Measurements from ENCODE around the gene RERG.

RERG gene

GRCh38 chr12:15181017-15181683, 40.1 kb downstream of the RERG start:
- no peak overlapping the region for H3K4me3 ChIP-seq (replicated peaks; ENCODE audit: low read depth, low read length)
- TF ChIP-seq, protein P1, sequence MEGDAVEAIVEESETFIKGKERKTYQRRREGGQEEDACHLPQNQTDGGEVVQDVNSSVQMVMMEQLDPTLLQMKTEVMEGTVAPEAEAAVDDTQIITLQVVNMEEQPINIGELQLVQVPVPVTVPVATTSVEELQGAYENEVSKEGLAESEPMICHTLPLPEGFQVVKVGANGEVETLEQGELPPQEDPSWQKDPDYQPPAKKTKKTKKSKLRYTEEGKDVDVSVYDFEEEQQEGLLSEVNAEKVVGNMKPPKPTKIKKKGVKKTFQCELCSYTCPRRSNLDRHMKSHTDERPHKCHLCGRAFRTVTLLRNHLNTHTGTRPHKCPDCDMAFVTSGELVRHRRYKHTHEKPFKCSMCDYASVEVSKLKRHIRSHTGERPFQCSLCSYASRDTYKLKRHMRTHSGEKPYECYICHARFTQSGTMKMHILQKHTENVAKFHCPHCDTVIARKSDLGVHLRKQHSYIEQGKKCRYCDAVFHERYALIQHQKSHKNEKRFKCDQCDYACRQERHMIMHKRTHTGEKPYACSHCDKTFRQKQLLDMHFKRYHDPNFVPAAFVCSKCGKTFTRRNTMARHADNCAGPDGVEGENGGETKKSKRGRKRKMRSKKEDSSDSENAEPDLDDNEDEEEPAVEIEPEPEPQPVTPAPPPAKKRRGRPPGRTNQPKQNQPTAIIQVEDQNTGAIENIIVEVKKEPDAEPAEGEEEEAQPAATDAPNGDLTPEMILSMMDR (IDR thresholded peaks at IDR 0.05; ENCODE audit: low read length, missing control alignments): no peak
- no peak for DNase-seq (ENCODE audit: low read depth)

GRCh38 chr12:15180325-15180724, 40.9 kb downstream of the RERG start:
- DNase-seq (ENCODE audit: low read depth): no peak
- H3K4me3 ChIP-seq (replicated peaks; ENCODE audit: low read depth, low read length): no peak overlapping the region
- TF ChIP-seq, protein P1 (IDR thresholded peaks at IDR 0.05; ENCODE audit: low read length, missing control alignments): no peak

GRCh38 chr12:15179672-15180071, 41.5 kb downstream of the RERG start:
- TF ChIP-seq, protein P1 (IDR thresholded peaks at IDR 0.05; ENCODE audit: low read length, missing control alignments): no peak
- DNase-seq (ENCODE audit: low read depth): no peak
- H3K4me3 ChIP-seq (replicated peaks; ENCODE audit: low read depth, low read length): no peak overlapping the region

- H3K4me3 ChIP-seq (replicated peaks; ENCODE audit: low read depth, low read length): no peak overlapping the region
- DNase-seq (ENCODE audit: low read depth): no peak
- TF ChIP-seq, protein P1 (IDR thresholded peaks at IDR 0.05; ENCODE audit: low read length, missing control alignments): no peak
These were observed 48.1 kb downstream of the RERG start for GRCh38 chr12:15173142-15173541.

- TF ChIP-seq, protein P1 (IDR thresholded peaks at IDR 0.05; ENCODE audit: low read length, missing control alignments): no peak
- H3K4me3 ChIP-seq (replicated peaks; ENCODE audit: low read depth, low read length): no peak overlapping the region
- DNase-seq (ENCODE audit: low read depth): no peak
These were observed 49.0 kb downstream of the RERG start for GRCh38 chr12:15172060-15172822.

- no peak for DNase-seq (ENCODE audit: low read depth)
- TF ChIP-seq, protein P1 (IDR thresholded peaks at IDR 0.05; ENCODE audit: low read length, missing control alignments): no peak
These were observed 50.1 kb downstream of the RERG start for GRCh38 chr12:15171012-15171655.

More at GRCh38 chr12:15171012-15171655, 50.1 kb downstream of the RERG start:
- H3K4me3 ChIP-seq (replicated peaks; ENCODE audit: low read depth, low read length): no peak overlapping the region

All from fibroblast of pulmonary artery (primary cell).